B cell (primary cell): ENCODE data around the gene SNX19. TPM values are rescaled to one million over a fixed set of nuclear protein-coding genes. Genes with fewer than 3 reads are reported as not detected.

Source experiments
- ATAC-seq: fragments of 200-7000 bp; cut with Tn5 transposase; one replicate; pipeline ENCODE4 v1.10.0; 2021; ENCODE audit warnings: low read depth, mild to moderate bottlenecking, moderate number of reproducible peaks, moderate library complexity
- CTCF ChIA-PET: fragments of 350-600 bp; sonication (Branson Sonifier 250); formaldehyde crosslinking; loops from one replicate; lab custom pipeline; 2021; ENCODE audit warnings: antibody characterized with exemption, inconsistent platforms; lab: Charles Lee
- POLR2A ChIA-PET: fragments of 350-600 bp; sonication (Branson Sonifier 250); formaldehyde crosslinking; loops from one replicate; lab custom pipeline; 2021; ENCODE audit warnings: antibody characterized with exemption; lab: Charles Lee
- DNase-seq: peaks from one replicate; pipeline ENCODE4 v3.0.0; 2013
- H2AFZ ChIP-seq: 2 replicates; pipeline ENCODE4 v1.6.1; 2012; ENCODE audit warnings: mild to moderate bottlenecking, low read depth, low read length; ENCODE audit not compliant: insufficient read depth, poor library complexity, severe bottlenecking
- H3K27ac ChIP-seq, 2 donors: 1 replicate in 1 of 2; 2 replicates in 1 of 2; pipeline ENCODE4 v1.5.1; 2012 to 2013; ENCODE audit warnings: low read length in 2 of 2, mild to moderate bottlenecking in 2 of 2, moderate library complexity in 1 of 2
- H3K27me3 ChIP-seq, 4 experiments: fragments of 200-600 bp in 1 of 4; sonication (generic) in 1 of 4; replicated peaks in 1 of 4; 1 replicate in 2 of 4; 2 replicates in 2 of 4; pipeline versions ENCODE4 v1.6.1 to v1.7.0; 2013 to 2016; ENCODE audit warnings: low read length in 3 of 4, mild to moderate bottlenecking in 2 of 4, mixed read lengths in 1 of 4, moderate library complexity in 1 of 4; ENCODE audit not compliant: insufficient read depth in 4 of 4, control insufficient read depth in 3 of 4; ENCODE audit errors: control extremely low read depth in 1 of 4
- H3K36me3 ChIP-seq, 2 experiments: replicated peaks in 1 of 2; 1 replicate in 1 of 2; 2 replicates in 1 of 2; pipeline versions ENCODE4 v1.6.1 to v1.7.1; 2013; ENCODE audit warnings: low read length in 1 of 2; ENCODE audit not compliant: insufficient read depth in 2 of 2, control insufficient read depth in 1 of 2; ENCODE audit errors: control extremely low read depth in 1 of 2, extremely low read depth in 1 of 2
- H3K4me1 ChIP-seq, 2 donors: fragments of 200-600 bp in 1 of 2; sonication (generic) in 1 of 2; 1 replicate in 1 of 2; 2 replicates in 1 of 2; pipeline versions ENCODE4 v1.5.1 to v1.6.1; 2013 to 2017; ENCODE audit warnings: low read length in 2 of 2; ENCODE audit not compliant: control insufficient read depth in 2 of 2, insufficient read depth in 2 of 2
- H3K4me2 ChIP-seq: replicated peaks from 2 replicates; pipeline ENCODE3; 2012; ENCODE audit warnings: mild to moderate bottlenecking, low read depth, low read length; ENCODE audit not compliant: poor library complexity, severe bottlenecking
- H3K4me3 ChIP-seq, 5 experiments: fragments of 200-600 bp in 1 of 5; sonication (generic) in 1 of 5; 1 replicate in 3 of 5; 2 replicates in 2 of 5; pipeline versions ENCODE4 v1.5.1 to v1.7.0; 2011 to 2016; ENCODE audit warnings: low read length in 4 of 5, mild to moderate bottlenecking in 4 of 5, low read depth in 2 of 5, control low read depth in 1 of 5, moderate library complexity in 1 of 5; ENCODE audit not compliant: insufficient read depth in 1 of 5; ENCODE audit errors: control extremely low read depth in 1 of 5, extremely low read depth in 1 of 5
- H3K79me2 ChIP-seq: fragments of 200-600 bp; sonication (generic); one replicate; pipeline ENCODE4 v1.6.0; 2016; ENCODE audit warnings: low read length; ENCODE audit not compliant: control insufficient read depth, insufficient read depth
- H3K9ac ChIP-seq: fragments of 200-600 bp; sonication (generic); 2 replicates; pipeline ENCODE4 v1.6.1; 2017; ENCODE audit warnings: mild to moderate bottlenecking, low read length, moderate library complexity
- H3K9me3 ChIP-seq, 3 donors: one replicate each; pipeline versions ENCODE4 v1.6.1 to v1.7.1; 2013; ENCODE audit warnings: low read length in 2 of 3; ENCODE audit not compliant: control insufficient read depth in 2 of 3, insufficient read depth in 1 of 3; ENCODE audit errors: control extremely low read depth in 1 of 3
- H4K20me1 ChIP-seq: 2 replicates; pipeline ENCODE4 v1.6.0; 2012; ENCODE audit warnings: mild to moderate bottlenecking, low read length; ENCODE audit not compliant: insufficient read depth, control insufficient read depth, poor library complexity, severe bottlenecking
- H3K27ac Mint-ChIP-seq: one replicate; pipeline ENCODE4 v1.8.0; 2021; ENCODE audit warnings: mixed read lengths
- H3K27me3 Mint-ChIP-seq: one replicate; pipeline ENCODE4 v1.8.0; 2021; ENCODE audit warnings: mixed read lengths
- H3K4me1 Mint-ChIP-seq: one replicate; pipeline ENCODE4 v1.8.0; 2021; ENCODE audit warnings: mixed read lengths
- H3K4me3 Mint-ChIP-seq: one replicate; pipeline ENCODE4 v1.8.0; 2021; ENCODE audit warnings: mixed read lengths
- H3K9me3 Mint-ChIP-seq: one replicate; pipeline ENCODE4 v1.8.0; 2022; ENCODE audit warnings: mixed read lengths; ENCODE audit not compliant: insufficient read depth
- EZH2 ChIP-seq: IDR thresholded peaks from 2 replicates; pipeline ENCODE4 v1.6.1; 2012; ENCODE audit warnings: borderline replicate concordance, low read depth, mild to moderate bottlenecking, moderate library complexity, low read length; ENCODE audit not compliant: insufficient read depth, poor library complexity, severe bottlenecking
- WGBS: methylation state at CpG from one replicate; pipeline ENCODE4 v1.1.5; 2013; ENCODE audit warnings: missing lambda C conversion rate; ENCODE audit not compliant: insufficient coverage; 5-methylcytosine and 5-hydroxymethylcytosine counted together
- intact Hi-C: fragments of 100-400 bp; cut with micrococcal nuclease; formaldehyde crosslinking; loops from one replicate; pipeline ENCODE4 v1.10.0; 2022
- polyA plus RNA-seq: library from polyadenylated mRNA; depleted of rRNA; stranded (reverse); fragments of >200 nt; gene quantifications from 2 replicates; pipeline ENCODE4 v1.2.3, GENCODE V29; 2012
- total RNA-seq, 2 donors: library from RNA; stranded (reverse); fragments of 120-200 nt in 1 of 2; gene quantifications; 1 replicate in 1 of 2; 2 replicates in 1 of 2; pipeline versions ENCODE4 v1.2.3 to v1.2.4, GENCODE V29; 2013 to 2022
- TF ChIP-seq, protein P1 (sequence below): fragments of 200-600 bp; IDR thresholded peaks from one replicate; pipeline ENCODE4 v1.8.0; 2022; ENCODE audit warnings: antibody characterized with exemption, mild to moderate bottlenecking

The SNX19 gene
- total and polyA plus RNA-seq, 2 donors (not counting 1 experiment from before 2014, with no cell fraction given), result 24.2 to 74.0 TPM

DNA sequence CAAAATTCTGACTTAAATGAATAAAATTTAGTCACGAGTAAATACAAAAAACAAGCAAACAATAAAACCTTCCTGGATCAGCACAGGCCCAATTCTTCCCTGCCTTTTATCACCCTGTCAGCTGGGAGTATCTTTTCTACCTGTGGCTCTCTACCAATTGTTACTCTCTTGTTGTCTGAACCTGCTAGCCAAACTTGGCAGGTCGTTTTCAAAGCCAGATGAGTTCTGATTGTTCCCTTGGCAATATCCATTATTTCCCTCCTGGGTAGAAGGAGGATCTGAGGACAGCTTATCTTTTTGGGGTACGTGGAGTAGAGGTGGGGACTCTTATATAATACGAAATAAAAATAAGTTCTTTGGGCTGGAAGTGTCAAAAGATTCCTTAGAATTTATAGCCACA is 40.2 kb downstream of the SNX19 start:
- H4K20me1 ChIP-seq, result no peaks in the 10 kb centered on the region
- Mint-ChIP-seq H3K27me3 (no peaks in the 10 kb centered on the region), H3K9me3 (no peaks in the 10 kb centered on the region), H3K4me1 (no peaks in the 10 kb centered on the region), H3K4me3 (no peak overlapping the region), H3K27ac (no peak overlapping the region)
- ChIA-PET CTCF (interaction anchor here (1.4 to 2.3 kb wide), 2 partner anchors 14 to 18 kb away, joined by 7 to 9 read pairs; no protein-coding TSS in a partner anchor), POLR2A (no interaction called here)
- H3K4me1 ChIP-seq, result no peaks in the 10 kb centered on the region
- H3K9ac ChIP-seq, result no peak overlapping the region
- 93% methylated on average over 2 of the region's 4 CpGs for WGBS
- ATAC-seq (no peak), DNase-seq (no peak)
- H3K4me2 ChIP-seq, result no peak overlapping the region
- no peaks in the 10 kb centered on the region for H3K9me3 ChIP-seq
- H3K27ac ChIP-seq, result no peak overlapping the region
- peaks cover 23 to 81% of the 10 kb centered on the region in 2 experiments for H3K36me3 ChIP-seq
- H3K27me3 ChIP-seq, result no peaks in the 10 kb centered on the region
- intact Hi-C loops, result no loop called here
- no peaks in the 10 kb centered on the region for H3K79me2 ChIP-seq
- no peak for TF ChIP-seq EZH2
- TF ChIP-seq, protein P1, sequence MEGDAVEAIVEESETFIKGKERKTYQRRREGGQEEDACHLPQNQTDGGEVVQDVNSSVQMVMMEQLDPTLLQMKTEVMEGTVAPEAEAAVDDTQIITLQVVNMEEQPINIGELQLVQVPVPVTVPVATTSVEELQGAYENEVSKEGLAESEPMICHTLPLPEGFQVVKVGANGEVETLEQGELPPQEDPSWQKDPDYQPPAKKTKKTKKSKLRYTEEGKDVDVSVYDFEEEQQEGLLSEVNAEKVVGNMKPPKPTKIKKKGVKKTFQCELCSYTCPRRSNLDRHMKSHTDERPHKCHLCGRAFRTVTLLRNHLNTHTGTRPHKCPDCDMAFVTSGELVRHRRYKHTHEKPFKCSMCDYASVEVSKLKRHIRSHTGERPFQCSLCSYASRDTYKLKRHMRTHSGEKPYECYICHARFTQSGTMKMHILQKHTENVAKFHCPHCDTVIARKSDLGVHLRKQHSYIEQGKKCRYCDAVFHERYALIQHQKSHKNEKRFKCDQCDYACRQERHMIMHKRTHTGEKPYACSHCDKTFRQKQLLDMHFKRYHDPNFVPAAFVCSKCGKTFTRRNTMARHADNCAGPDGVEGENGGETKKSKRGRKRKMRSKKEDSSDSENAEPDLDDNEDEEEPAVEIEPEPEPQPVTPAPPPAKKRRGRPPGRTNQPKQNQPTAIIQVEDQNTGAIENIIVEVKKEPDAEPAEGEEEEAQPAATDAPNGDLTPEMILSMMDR, result no peak
- no peak overlapping the region for H2AFZ ChIP-seq
- H3K4me3 ChIP-seq, result no peak overlapping the region

DNA sequence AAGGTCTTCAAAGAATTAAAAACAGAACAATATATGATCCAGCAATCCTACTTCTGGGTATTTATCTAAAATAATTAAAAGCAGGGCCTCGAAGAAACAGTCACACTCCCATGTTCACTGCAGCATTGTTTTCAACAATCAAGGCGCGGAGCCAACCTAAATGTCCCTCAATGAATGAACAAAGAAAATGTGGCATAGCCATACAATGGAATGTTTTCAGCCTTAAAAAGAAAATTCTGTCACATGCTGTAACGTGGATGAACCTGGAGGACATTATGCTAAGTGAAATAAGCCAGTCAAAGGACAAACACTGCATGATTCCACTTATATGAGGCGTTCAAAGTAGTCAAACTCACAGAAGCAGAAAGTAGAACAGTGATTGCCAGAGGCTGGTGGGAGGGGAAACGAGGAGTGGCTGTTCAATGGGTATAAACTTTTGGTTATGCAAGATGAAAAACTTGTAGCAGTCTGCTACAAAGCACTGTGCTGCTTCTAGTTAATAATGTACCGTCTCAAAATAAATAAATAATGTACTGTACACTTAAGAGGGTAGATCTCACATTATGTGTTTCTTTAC is 41.2 kb downstream of the SNX19 start:
- WGBS, result 100% methylated on average over 3 of the region's 7 CpGs
- no peaks in the 10 kb centered on the region for H3K4me1 ChIP-seq
- H3K27ac Mint-ChIP-seq, result no peak overlapping the region

More for the DNA sequence above, 41.2 kb downstream of the SNX19 start:
- Histone ChIP-seq H3K4me3 (no peak overlapping the region), H3K4me2 (no peak overlapping the region), H3K36me3 (peaks cover 23 to 71% of the 10 kb centered on the region in 2 experiments), H3K9me3 (no peaks in the 10 kb centered on the region), H3K79me2 (no peaks in the 10 kb centered on the region), H3K9ac (no peak overlapping the region), H4K20me1 (no peaks in the 10 kb centered on the region), H2AFZ (no peak overlapping the region), H3K27me3 (no peaks in the 10 kb centered on the region), H3K27ac (no peak overlapping the region)
- Mint-ChIP-seq H3K4me3 (no peak overlapping the region), H3K9me3 (no peaks in the 10 kb centered on the region), H3K27me3 (no peaks in the 10 kb centered on the region), H3K4me1 (no peaks in the 10 kb centered on the region)
- intact Hi-C loops, result no loop called here
- no peak for TF ChIP-seq EZH2
- TF ChIP-seq, protein P1, result no peak
- ChIA-PET POLR2A (no interaction called here), CTCF (interaction anchor here (2.3 kb wide), 1 partner anchor 13 kb away, joined by 9 read pairs; no protein-coding TSS in a partner anchor)
- DNase-seq (no peak), ATAC-seq (no peak)
